GM18519 (cell line): ENCODE results near the gene HMGB2.
A peak's percentile ranks its signal among the peaks of the same experiment; 100 is the strongest.

Experiments
- ATAC-seq: cut with Tn5 transposase; IDR thresholded peaks from one replicate; pipeline ENCODE4 v1.9.1; 2021; ENCODE audit warnings: mild to moderate bottlenecking, moderate library complexity; ENCODE audit not compliant: unreplicated experiment, low FRiP score

Gene HMGB2

GRCh38 chr4:173337463-173337862 is 3.3 kb upstream of the HMGB2 start:
- no peak for ATAC-seq

- ATAC-seq, result peak; percentile 25
Measured at GRCh38 chr4:173334891-173335752, 964 bp upstream of the HMGB2 start.

- no peak for ATAC-seq
Measured at GRCh38 chr4:173333658-173334084, 487 bp downstream of the HMGB2 start.

GRCh38 chr4:173332963-173333657 is 1.0 kb downstream of the HMGB2 start:
- no peak for ATAC-seq

GRCh38 chr4:173332021-173332487 is 2.1 kb downstream of the HMGB2 start:
- ATAC-seq, result no peak

GRCh38 chr4:173330590-173330989 is 3.6 kb downstream of the HMGB2 start:
- ATAC-seq, result no peak

- ATAC-seq, result no peak
Measured at GRCh38 chr4:173328236-173328901, 5.8 kb downstream of the HMGB2 start.

- ATAC-seq, result no peak
Measured at GRCh38 chr4:173325007-173325736, 9.0 kb downstream of the HMGB2 start.

- ATAC-seq, result no peak
Measured at GRCh38 chr4:173319696-173320095, 14.5 kb downstream of the HMGB2 start.

GRCh38 chr4:173318648-173319211 is 15.4 kb downstream of the HMGB2 start:
- peak; percentile 47 for ATAC-seq

GRCh38 chr4:173318240-173318639 is 15.9 kb downstream of the HMGB2 start:
- no peak for ATAC-seq

GRCh38 chr4:173317004-173317403 is 17.2 kb downstream of the HMGB2 start:
- ATAC-seq, result no peak

- no peak for ATAC-seq
Measured at GRCh38 chr4:173316060-173316459, 18.1 kb downstream of the HMGB2 start.

- no peak for ATAC-seq
Measured at GRCh38 chr4:173314715-173315114, 19.4 kb downstream of the HMGB2 start.

- ATAC-seq, result no peak
Measured at GRCh38 chr4:173311368-173311767, 22.8 kb downstream of the HMGB2 start.

- ATAC-seq, result no peak
Measured at GRCh38 chr4:173307778-173308177, 26.4 kb downstream of the HMGB2 start.

- no peak for ATAC-seq
Measured at GRCh38 chr4:173301518-173302201, 32.5 kb downstream of the HMGB2 start.

GRCh38 chr4:173294444-173294843 is 39.7 kb downstream of the HMGB2 start:
- no peak for ATAC-seq

- ATAC-seq, result no peak
Measured at GRCh38 chr4:173293663-173294062, 40.5 kb downstream of the HMGB2 start.

GRCh38 chr4:173291899-173292298 is 42.3 kb downstream of the HMGB2 start:
- ATAC-seq, result no peak
